Measurements from ENCODE around the gene TMEM196. TPM values are rescaled to one million over a fixed set of nuclear protein-coding genes. Genes with fewer than 3 reads are reported as not detected.

Gene TMEM196
- total RNA-seq, 4 donors from 2014 or later = 1.0 TPM; not detected in 3

GRCh38 chr7:19762631-19763030 lies 10.8 kb downstream of the TMEM196 start:
- Histone ChIP-seq H3K4me1 (no peaks in the 10 kb centered on the region), H3K36me3 (no peaks in the 10 kb centered on the region), H3K4me3 (no peak overlapping the region), H3K27me3 (no peaks in the 10 kb centered on the region), H3K9me3 (no peaks in the 10 kb centered on the region), H3K27ac (no peak overlapping the region)
- DNase-seq = no peak
- intact Hi-C loops (cut with DNase I; ENCODE audit: low total_unique reads) = no loop called here
- no peak for TF ChIP-seq CTCF (IDR thresholded peaks at IDR 0.05)
- no peak for TF ChIP-seq POLR2A (IDR thresholded peaks at IDR 0.05)

- H3K4me1 ChIP-seq = no peaks in the 10 kb centered on the region
- TF ChIP-seq CTCF (IDR thresholded peaks at IDR 0.05) (peak; percentile 31 to 68 (median 54)), POLR2A (IDR thresholded peaks at IDR 0.05) (no peak)
- no peak for DNase-seq
- no peaks in the 10 kb centered on the region for H3K36me3 ChIP-seq
- H3K27me3 ChIP-seq = no peaks in the 10 kb centered on the region
- no peak overlapping the region for H3K27ac ChIP-seq
- no peaks in the 10 kb centered on the region for H3K9me3 ChIP-seq
- no peak overlapping the region for H3K4me3 ChIP-seq
- intact Hi-C loops (cut with DNase I; ENCODE audit: low total_unique reads) = no loop called here
Observed at GRCh38 chr7:19754521-19755116, 18.8 kb downstream of the TMEM196 start.

- H3K9me3 ChIP-seq = no peaks in the 10 kb centered on the region
- H3K27ac ChIP-seq = no peak overlapping the region
- H3K27me3 ChIP-seq = no peaks in the 10 kb centered on the region
- intact Hi-C loops (cut with DNase I; ENCODE audit: low total_unique reads) = no loop called here
- H3K36me3 ChIP-seq = no peaks in the 10 kb centered on the region
- H3K4me3 ChIP-seq = no peak overlapping the region
- TF ChIP-seq POLR2A (IDR thresholded peaks at IDR 0.05) (no peak), CTCF (IDR thresholded peaks at IDR 0.05) (no peak)
- DNase-seq = no peak
- H3K4me1 ChIP-seq = no peaks in the 10 kb centered on the region
Observed at GRCh38 chr7:19752020-19752419, 21.4 kb downstream of the TMEM196 start.

GRCh38 chr7:19749658-19750057 lies 23.8 kb downstream of the TMEM196 start:
- TF ChIP-seq CTCF (IDR thresholded peaks at IDR 0.05) (no peak), POLR2A (IDR thresholded peaks at IDR 0.05) (no peak)
- no peaks in the 10 kb centered on the region for H3K9me3 ChIP-seq
- H3K4me1 ChIP-seq = no peaks in the 10 kb centered on the region
- DNase-seq = no peak
- no peak overlapping the region for H3K27ac ChIP-seq
- intact Hi-C loops (cut with DNase I; ENCODE audit: low total_unique reads) = no loop called here
- H3K36me3 ChIP-seq = no peaks in the 10 kb centered on the region
- no peak overlapping the region for H3K4me3 ChIP-seq
- H3K27me3 ChIP-seq = no peaks in the 10 kb centered on the region

- intact Hi-C loops (cut with DNase I; ENCODE audit: low total_unique reads) = no loop called here
- DNase-seq = no peak
- Histone ChIP-seq H3K4me3 (no peak overlapping the region), H3K36me3 (no peaks in the 10 kb centered on the region), H3K27ac (no peak overlapping the region), H3K4me1 (no peaks in the 10 kb centered on the region), H3K9me3 (no peaks in the 10 kb centered on the region), H3K27me3 (no peaks in the 10 kb centered on the region)
- TF ChIP-seq POLR2A (IDR thresholded peaks at IDR 0.05) (no peak), CTCF (IDR thresholded peaks at IDR 0.05) (peak; percentile 40 to 61 (median 52))
Observed at GRCh38 chr7:19747740-19748339, 25.6 kb downstream of the TMEM196 start.
